Thyroid gland (tissue), 4 donors: Measurements from ENCODE around the gene HELZ. TPM values are rescaled to one million over a fixed set of nuclear protein-coding genes. Genes with fewer than 3 reads are reported as not detected.

Experiments used
- DNase-seq, 2 donors: peaks; one replicate each; pipeline ENCODE4 v3.0.0-alpha.2; 2019
- H3K27ac ChIP-seq, 3 donors: fragments of 200-600 bp; sonication (generic); 1 replicate in 2 of 3; 2 replicates in 1 of 3; pipeline ENCODE4 v1.5.1; 2016 to 2019; ENCODE audit warnings: mild to moderate bottlenecking in 1 of 3, moderate library complexity in 1 of 3
- H3K27me3 ChIP-seq: fragments of 200-600 bp; sonication (generic); one replicate; pipeline ENCODE4 v1.5.1; 2019
- H3K36me3 ChIP-seq, 2 donors: fragments of 200-600 bp; sonication (generic); one replicate each; pipeline ENCODE4 v1.5.1; 2016 to 2019
- H3K4me1 ChIP-seq, 2 donors: fragments of 200-600 bp; sonication (generic); one replicate each; pipeline ENCODE4 v1.5.1; 2017 to 2019
- H3K4me3 ChIP-seq, 3 donors: fragments of 200-600 bp; sonication (generic); replicated peaks in 1 of 3; 1 replicate in 2 of 3; 2 replicates in 1 of 3; pipeline ENCODE4 v1.5.1; 2016; ENCODE audit warnings: mild to moderate bottlenecking in 1 of 3
- H3K9me3 ChIP-seq: fragments of 200-600 bp; sonication (generic); one replicate; pipeline ENCODE4 v1.5.1; 2017
- POLR2A ChIP-seq, 2 donors: fragments of 450-650 bp; IDR thresholded peaks; one replicate each; pipeline ENCODE4 v1.6.1; 2017; ENCODE audit warnings: antibody characterized with exemption in 2 of 2, mild to moderate bottlenecking in 2 of 2, moderate library complexity in 1 of 2
- WGBS, 2 donors: methylation state at CpG; one replicate each; pipeline ENCODE4 v1.1.5; 2017; 5-methylcytosine and 5-hydroxymethylcytosine counted together
- intact Hi-C: fragments of 100-400 bp; cut with DNase I; formaldehyde crosslinking; loops from one replicate; pipeline ENCODE4 v1.15.1; 2023
- total RNA-seq, 4 donors: library from RNA; depleted of rRNA; stranded (reverse); fragments of >200 nt; gene quantifications; one replicate each; pipeline ENCODE4 v1.2.3, GENCODE V29; 2016
- TF ChIP-seq, protein P1 (sequence below), 6 experiments: fragments of 200-600 bp in 3 of 6; fragments of 450-650 bp in 3 of 6; sonication (generic) in 3 of 6; IDR thresholded peaks; one replicate each; pipeline ENCODE4 v1.5.1; 2016 to 2019; ENCODE audit warnings: antibody characterized with exemption in 6 of 6, mild to moderate bottlenecking in 2 of 6, inconsistent platforms in 1 of 6, moderate library complexity in 1 of 6

The HELZ gene
- total RNA-seq, 4 donors from 2014 or later = 63.4 to 134 (median 88.2) TPM

DNA sequence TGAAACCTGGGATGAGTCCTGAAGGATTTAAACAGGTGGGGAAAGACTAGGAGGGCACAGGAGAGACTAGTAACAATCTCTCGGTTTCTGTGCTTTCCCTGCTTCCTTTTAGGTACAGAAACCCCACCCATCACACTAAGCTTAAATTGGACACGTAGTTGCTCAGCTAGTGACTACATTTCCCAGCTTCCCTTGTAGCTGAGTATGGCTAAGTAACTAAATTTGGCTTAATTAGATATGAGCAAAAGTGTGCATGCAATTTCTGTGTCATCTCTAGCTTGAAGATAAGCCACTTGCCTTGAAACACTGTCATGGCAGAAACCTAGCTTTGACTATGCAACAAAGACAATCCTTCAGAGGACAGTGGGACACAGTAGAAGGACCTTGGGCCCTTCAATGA lies 164.2 kb downstream of the HELZ start:
- H3K36me3 ChIP-seq = peaks cover 5 to 10% of the 10 kb centered on the region in 2 donors
- intact Hi-C loops = no loop called here
- TF ChIP-seq POLR2A (IDR thresholded peaks at IDR 0.05) = no peak
- TF ChIP-seq, protein P1, sequence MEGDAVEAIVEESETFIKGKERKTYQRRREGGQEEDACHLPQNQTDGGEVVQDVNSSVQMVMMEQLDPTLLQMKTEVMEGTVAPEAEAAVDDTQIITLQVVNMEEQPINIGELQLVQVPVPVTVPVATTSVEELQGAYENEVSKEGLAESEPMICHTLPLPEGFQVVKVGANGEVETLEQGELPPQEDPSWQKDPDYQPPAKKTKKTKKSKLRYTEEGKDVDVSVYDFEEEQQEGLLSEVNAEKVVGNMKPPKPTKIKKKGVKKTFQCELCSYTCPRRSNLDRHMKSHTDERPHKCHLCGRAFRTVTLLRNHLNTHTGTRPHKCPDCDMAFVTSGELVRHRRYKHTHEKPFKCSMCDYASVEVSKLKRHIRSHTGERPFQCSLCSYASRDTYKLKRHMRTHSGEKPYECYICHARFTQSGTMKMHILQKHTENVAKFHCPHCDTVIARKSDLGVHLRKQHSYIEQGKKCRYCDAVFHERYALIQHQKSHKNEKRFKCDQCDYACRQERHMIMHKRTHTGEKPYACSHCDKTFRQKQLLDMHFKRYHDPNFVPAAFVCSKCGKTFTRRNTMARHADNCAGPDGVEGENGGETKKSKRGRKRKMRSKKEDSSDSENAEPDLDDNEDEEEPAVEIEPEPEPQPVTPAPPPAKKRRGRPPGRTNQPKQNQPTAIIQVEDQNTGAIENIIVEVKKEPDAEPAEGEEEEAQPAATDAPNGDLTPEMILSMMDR (IDR thresholded peaks at IDR 0.05) = no peak
- H3K4me1 ChIP-seq = no peaks in the 10 kb centered on the region
- no peak for DNase-seq
- H3K4me3 ChIP-seq = no peak overlapping the region
- no peak overlapping the region for H3K27ac ChIP-seq
- no peaks in the 10 kb centered on the region for H3K9me3 ChIP-seq
- WGBS, 2 donors = 84 to 94% methylated on average over 2 of the region's 2 CpGs
- no peaks in the 10 kb centered on the region for H3K27me3 ChIP-seq

- 96 to 98% methylated on average over 2 of the region's 2 CpGs for WGBS, 2 donors
- Histone ChIP-seq H3K4me1 (no peaks in the 10 kb centered on the region), H3K9me3 (no peaks in the 10 kb centered on the region), H3K27me3 (no peaks in the 10 kb centered on the region), H3K36me3 (peaks cover 5 to 9% of the 10 kb centered on the region in 2 donors), H3K4me3 (no peak overlapping the region), H3K27ac (no peak overlapping the region)
- DNase-seq = no peak
- intact Hi-C loops = no loop called here
- TF ChIP-seq POLR2A (IDR thresholded peaks at IDR 0.05) = no peak
- TF ChIP-seq, protein P1 (IDR thresholded peaks at IDR 0.05) = no peak
Measured at GRCh38 chr17:67079491-67079890, 165.5 kb downstream of the HELZ start.

DNA sequence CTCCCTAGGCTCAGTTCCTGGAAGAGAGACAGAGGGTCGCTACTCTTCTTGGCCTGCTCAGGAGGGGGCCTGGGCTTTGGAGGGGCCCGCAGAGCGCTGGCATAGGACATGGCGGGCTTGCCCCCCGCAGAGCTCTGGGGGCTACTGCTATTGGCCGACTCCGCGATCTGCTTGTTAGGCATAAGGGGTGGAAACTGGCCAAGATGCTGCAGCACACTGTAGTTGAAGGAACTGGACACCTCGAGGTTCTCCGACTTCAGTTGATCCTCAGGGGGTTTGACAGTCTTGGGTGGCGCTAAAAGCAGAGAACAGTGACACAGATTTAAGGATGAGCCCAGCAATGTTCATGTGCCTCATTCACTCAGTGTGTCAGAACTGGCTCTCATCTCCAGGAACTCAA lies 166.7 kb downstream of the HELZ start:
- no peak for TF ChIP-seq POLR2A (IDR thresholded peaks at IDR 0.05)
- TF ChIP-seq, protein P1 (IDR thresholded peaks at IDR 0.05) = no peak
- no peak overlapping the region for H3K27ac ChIP-seq
- WGBS, 2 donors = 95 to 96% methylated on average over 9 to 11 of the region's 11 CpGs
- H3K36me3 ChIP-seq = peaks cover 5 to 9% of the 10 kb centered on the region in 2 donors
- no peak for DNase-seq
- H3K4me1 ChIP-seq = no peaks in the 10 kb centered on the region
- no peak overlapping the region for H3K4me3 ChIP-seq
- H3K27me3 ChIP-seq = no peaks in the 10 kb centered on the region
- no peaks in the 10 kb centered on the region for H3K9me3 ChIP-seq
- intact Hi-C loops = no loop called here

DNA sequence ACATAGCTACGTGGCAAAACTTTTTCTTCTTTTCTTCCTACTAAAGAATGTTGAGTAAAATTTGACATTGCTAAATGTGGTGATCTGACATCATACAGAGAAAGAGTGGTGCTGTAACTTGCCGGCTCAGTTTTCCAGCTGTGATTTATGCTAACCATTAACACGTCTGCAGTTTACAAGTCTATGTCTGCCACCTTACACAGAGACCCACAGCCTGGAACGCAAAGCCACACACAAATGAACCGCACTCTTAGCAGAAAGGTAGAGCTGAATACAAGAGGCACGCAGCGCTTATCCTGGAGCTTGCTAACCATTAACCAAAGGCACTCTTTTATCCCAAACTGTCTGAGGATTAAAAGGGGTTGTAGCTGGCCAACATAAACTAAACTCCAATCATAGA lies 168.7 kb downstream of the HELZ start:
- DNase-seq = no peak
- no peaks in the 10 kb centered on the region for H3K9me3 ChIP-seq
- no peak overlapping the region for H3K4me3 ChIP-seq
- no peaks in the 10 kb centered on the region for H3K4me1 ChIP-seq
- intact Hi-C loops = no loop called here
- H3K36me3 ChIP-seq = peaks cover 5 to 9% of the 10 kb centered on the region in 2 donors
- no peak for TF ChIP-seq POLR2A (IDR thresholded peaks at IDR 0.05)
- TF ChIP-seq, protein P1 (IDR thresholded peaks at IDR 0.05) = no peak
- WGBS, 2 donors = 87 to 92% methylated on average over 7 of the region's 7 CpGs
- H3K27ac ChIP-seq = no peak overlapping the region
- no peaks in the 10 kb centered on the region for H3K27me3 ChIP-seq

DNA sequence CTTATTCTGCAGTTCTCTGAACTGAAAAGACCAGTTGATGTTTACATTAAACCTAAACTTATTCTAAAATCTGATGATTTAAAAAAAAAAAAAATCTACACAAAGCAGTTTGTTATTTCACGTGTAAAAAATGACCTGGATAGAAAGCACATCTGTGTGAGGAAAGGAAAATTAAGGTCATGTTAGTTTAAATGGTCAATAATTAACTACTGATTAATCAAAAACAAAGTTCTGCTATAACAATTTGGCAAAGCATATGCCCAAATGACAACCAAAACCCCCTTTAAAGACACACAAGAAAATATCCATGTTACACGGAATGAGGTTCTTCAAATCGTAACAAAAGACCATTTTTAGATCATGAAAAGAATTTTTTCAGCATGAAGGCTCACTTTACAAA lies 170.2 kb downstream of the HELZ start:
- peaks cover 5 to 9% of the 10 kb centered on the region in 2 donors for H3K36me3 ChIP-seq
- WGBS, 2 donors = 93 to 95% methylated on average over 3 of the region's 3 CpGs
- H3K27ac ChIP-seq = no peak overlapping the region
- TF ChIP-seq POLR2A (IDR thresholded peaks at IDR 0.05) = no peak
- TF ChIP-seq, protein P1 (IDR thresholded peaks at IDR 0.05) = no peak
- no peak overlapping the region for H3K4me3 ChIP-seq
- no peaks in the 10 kb centered on the region for H3K27me3 ChIP-seq
- no peak for DNase-seq
- no peaks in the 10 kb centered on the region for H3K4me1 ChIP-seq
- no peaks in the 10 kb centered on the region for H3K9me3 ChIP-seq
- intact Hi-C loops = no loop called here
